CD4-positive, alpha-beta T cell treated with Interleukin-6 at 100 ng/mL for 8 hours (primary cell): ENCODE results near the gene RCOR1.
"Not testable (repeated sequence)": the region's sequence is repeated elsewhere in the genome, so short reads cannot be mapped to it uniquely, and the experiment has no call there.

Source experiments
- DNase-seq: peaks from one replicate; pipeline ENCODE4 v3.0.0-alpha.2; 2020; ENCODE audit warnings: mixed read lengths, low spot score

Gene RCOR1

DNA sequence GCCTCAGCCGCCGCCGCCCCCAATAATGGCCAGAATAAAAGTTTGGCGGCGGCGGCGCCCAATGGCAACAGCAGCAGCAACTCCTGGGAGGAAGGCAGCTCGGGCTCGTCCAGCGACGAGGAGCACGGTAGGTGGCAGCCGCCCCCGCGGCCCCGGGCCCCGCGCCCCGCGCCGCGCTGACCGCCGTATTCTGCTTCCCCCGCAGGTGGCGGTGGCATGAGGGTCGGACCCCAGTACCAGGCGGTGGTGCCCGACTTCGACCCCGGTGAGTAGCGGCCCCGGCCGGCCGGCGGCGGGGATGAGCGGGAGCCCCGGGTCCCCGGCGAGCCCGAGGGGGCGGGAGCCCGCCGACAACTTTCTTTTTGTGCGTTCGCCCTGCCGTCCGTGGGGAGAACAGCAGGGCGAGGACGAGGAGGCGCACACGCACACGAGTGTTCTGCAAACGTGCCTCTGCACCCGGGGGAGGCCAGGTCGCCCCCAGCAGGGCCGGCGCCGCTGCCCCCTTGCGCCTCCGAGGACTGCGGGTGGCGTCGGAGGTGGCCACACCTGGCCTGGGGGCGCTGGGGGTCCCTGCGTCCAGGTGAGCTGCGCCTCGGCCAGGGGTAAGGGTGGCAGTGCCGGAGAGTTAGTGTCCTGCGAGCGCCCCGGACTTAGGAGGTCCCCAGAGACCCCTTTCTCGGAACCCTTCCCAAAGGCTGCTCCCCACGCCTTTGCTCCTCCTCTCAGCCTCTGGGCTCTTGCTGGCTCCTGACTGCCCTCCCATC lies 794 bp downstream of the RCOR1 start:
- peak; percentile 55 for DNase-seq

DNA sequence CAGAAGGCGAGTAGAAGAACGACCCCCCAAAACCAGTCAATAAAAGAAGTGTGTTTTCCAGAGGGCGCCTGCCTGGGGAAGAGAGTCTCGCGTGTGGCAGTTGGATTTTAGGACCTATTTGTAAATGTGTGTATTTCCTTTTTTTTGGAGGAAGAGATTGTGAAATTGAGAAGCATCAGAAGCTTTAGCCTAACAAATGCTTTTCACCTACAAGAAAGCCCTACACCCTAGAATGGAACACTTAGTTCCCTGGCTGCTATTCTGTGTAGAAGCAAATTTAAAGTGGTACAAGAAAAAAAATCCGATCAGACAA lies 1.3 kb downstream of the RCOR1 start:
- DNase-seq = no peak

GRCh38 chr14:102594514-102595175 lies 2.2 kb downstream of the RCOR1 start:
- peak; percentile 61 for DNase-seq

GRCh38 chr14:102601378-102601925 lies 9.0 kb downstream of the RCOR1 start:
- no peak for DNase-seq

DNA sequence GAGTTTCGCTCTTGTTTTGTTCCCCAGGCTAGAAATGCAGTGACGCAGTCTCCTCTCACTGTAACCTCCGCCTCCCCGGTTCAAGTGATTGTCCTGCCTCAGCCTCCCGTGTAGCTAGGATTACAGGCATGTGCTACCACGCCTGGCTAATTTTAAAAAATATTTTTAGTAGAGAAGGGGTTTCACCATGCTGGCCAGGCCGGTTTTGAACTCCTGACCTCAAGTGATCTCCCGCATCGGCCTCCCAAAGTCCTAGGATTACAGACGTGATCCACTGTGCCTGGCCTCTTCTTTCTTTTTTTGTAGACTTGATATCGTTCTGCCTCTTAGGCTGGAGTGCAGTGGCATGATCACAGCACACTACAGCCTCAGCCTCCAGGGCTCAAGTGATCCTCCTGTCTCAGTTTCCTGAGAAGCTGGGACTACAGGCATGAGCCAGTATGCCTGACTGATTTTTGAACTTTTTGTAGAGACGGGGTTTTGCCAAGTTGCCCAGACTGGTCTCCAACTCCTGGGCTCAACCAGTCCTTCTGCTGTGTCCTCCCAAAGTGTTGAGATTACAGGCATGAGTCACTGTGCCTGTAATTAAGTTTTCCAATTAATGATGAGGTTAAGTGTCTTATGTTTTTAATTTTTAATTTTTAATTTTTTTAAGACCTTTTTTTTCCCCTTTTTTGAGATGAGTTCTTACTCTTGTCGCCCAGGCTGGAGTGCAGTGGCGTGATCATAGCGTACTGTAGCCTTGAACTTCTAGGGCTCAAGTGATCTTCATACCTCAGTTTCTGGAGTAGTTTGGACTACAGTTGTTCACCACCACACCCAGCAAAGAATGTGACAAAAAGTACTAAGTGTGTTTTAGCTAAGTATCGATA lies 10.2 kb downstream of the RCOR1 start:
- DNase-seq = no peak

- DNase-seq = no peak
Observed at GRCh38 chr14:102603293-102603907, 11.0 kb downstream of the RCOR1 start.

DNA sequence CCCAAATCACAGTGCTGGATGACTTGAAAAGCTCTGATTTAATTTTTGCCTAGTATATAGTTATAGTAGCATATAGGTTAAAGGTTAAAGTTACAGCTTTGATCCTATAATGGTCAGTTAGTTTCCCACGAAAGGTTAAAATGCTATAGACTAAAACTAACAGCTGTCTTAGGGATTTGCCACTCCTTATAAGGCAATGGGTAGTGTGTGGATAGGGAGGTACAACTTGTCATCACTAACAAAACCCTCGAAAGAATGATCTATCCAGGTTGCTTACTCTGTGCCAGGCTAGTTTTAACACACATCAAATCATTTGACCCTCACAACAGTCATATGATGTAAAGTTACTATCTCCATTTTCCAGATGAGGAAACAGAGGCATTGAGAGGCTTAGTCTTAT lies 11.7 kb downstream of the RCOR1 start:
- no peak for DNase-seq

DNA sequence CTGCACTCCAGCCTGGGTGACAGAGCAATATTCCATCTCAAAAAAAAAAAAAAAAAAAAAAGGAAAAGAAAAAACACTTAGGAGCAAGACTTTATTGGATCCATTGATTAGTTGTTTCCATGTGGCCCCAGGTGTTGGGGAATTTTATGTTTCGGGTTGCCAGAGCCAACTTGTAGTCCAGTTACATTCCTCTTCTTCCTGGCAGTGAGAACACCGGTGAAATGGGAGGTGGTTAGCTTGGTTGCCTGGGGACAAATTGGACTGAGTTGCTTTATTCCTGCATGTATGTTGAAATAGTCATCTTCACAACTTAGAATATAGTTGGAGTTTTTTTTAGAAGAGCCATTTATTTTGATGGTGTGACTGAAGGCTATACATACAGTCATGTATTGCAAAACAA lies 12.6 kb downstream of the RCOR1 start:
- no peak for DNase-seq

- DNase-seq = no peak
Observed at GRCh38 chr14:102606296-102606695, 13.8 kb downstream of the RCOR1 start.

DNA sequence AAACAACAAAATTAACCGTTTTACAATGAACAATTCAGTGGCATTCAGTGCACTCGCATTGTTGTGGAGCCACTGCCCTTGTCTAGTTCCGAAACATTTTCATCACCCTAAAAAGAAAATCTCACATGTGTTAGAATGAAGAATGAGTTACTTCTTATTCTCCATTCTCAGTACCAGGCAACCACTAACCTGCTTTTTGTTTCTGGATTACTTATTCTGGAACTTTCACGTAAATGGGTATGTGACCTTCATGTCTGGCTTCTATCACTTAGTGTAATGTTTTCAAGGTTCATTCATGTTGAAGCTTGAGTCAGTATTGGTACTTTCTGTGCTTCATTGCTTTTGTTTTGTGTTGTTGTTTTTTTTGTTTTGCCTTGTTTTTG lies 15.6 kb downstream of the RCOR1 start:
- no peak for DNase-seq

GRCh38 chr14:102610968-102611811 lies 18.7 kb downstream of the RCOR1 start:
- DNase-seq = no peak

GRCh38 chr14:102616318-102616717 lies 23.9 kb downstream of the RCOR1 start:
- no peak for DNase-seq

DNA sequence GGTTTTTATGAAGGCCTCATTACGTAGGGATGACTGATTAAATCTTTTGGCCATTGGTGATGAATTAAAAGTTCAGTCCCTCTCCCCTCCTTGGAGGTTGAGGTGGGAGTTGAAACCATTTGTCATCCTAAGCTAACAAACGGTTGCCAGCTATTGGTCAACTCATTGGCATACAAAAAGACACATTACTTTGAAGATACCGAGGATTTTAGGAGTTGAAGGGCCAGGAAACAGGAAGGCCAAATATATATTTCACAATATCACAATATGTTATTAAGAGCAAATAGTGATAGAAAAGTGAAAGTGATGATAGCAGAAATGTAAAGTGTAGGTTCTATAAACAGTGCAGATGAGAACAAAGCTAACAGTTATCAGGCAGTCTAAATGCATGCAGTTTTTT lies 24.4 kb downstream of the RCOR1 start:
- DNase-seq = no peak

GRCh38 chr14:102619012-102619411 lies 26.6 kb downstream of the RCOR1 start:
- not testable (repeated sequence) for DNase-seq

- no peak for DNase-seq
Observed at GRCh38 chr14:102620413-102620812, 28.0 kb downstream of the RCOR1 start.

DNA sequence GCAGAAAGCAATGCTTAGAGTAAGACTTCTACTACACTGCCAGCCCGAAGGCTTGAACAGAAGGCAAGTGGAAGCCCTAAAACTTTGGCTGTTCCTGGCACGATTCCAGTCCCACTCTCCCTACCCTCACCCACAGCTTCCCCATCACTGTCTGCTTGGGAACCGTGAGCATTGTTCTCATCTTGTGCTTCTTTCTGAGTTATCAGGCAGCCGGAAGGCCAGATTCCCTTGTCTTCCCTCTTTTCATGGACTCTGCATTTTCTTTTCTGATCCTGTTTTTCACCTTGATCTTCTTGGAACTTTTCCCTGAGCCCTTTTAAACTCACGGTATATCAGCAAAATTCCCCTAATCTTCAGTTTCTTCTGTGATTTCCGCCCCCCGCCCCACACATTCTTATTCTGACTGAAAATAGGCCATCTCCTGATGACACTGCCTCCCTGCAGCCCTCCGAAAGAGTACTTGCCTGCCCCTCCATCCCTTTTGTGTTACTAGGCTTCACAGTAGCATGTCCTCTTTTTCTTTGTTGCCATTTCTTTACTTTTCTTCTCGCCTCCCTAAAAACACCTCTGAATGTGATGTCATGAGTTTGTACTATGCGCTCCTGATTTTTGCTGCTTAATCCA lies 29.9 kb downstream of the RCOR1 start:
- DNase-seq = no peak

DNA sequence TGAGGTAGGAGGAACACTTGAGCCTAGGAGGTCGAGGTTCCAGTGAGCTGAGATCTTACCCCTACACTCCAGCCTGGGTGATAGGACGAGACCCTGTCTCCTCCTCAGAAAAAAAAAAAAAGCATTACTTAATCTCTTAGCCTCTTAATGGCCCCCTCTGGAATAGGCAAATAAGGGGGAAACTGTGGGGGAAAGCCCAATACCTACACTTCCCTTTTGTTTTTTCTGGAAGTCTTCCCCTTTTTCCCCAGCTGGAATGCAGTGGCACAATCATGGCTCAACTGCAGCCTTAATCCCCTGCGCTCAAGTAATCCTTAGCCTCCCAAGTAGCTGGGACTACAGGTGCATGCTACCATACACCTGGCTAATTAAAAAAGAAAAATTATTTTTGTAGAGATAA lies 32.2 kb downstream of the RCOR1 start:
- DNase-seq = no peak

GRCh38 chr14:102625564-102626296 lies 33.3 kb downstream of the RCOR1 start:
- DNase-seq = no peak

DNA sequence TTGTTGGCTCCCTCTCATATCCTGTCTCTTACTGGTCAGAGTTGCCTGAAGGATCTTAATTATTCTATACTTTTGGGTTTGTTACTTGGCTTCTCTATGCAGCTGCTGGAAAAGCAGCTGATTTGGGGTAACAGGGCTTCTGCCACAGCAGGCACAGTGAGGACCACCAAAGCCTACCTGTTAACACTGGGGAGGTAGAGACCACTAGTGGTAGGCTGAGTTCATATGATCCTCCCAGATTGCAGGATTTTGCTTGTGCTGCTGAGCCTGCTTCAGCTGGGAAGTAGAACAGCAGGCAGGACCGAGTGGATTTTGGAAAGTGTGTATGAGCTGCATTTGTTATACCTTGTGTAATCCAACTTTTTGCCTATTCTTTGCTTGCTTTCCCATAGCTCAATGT lies 34.1 kb downstream of the RCOR1 start:
- no peak for DNase-seq

- DNase-seq = no peak
Observed at GRCh38 chr14:102629011-102629444, 36.6 kb downstream of the RCOR1 start.
